ENCODE data around the gene MT1A.

DNA sequence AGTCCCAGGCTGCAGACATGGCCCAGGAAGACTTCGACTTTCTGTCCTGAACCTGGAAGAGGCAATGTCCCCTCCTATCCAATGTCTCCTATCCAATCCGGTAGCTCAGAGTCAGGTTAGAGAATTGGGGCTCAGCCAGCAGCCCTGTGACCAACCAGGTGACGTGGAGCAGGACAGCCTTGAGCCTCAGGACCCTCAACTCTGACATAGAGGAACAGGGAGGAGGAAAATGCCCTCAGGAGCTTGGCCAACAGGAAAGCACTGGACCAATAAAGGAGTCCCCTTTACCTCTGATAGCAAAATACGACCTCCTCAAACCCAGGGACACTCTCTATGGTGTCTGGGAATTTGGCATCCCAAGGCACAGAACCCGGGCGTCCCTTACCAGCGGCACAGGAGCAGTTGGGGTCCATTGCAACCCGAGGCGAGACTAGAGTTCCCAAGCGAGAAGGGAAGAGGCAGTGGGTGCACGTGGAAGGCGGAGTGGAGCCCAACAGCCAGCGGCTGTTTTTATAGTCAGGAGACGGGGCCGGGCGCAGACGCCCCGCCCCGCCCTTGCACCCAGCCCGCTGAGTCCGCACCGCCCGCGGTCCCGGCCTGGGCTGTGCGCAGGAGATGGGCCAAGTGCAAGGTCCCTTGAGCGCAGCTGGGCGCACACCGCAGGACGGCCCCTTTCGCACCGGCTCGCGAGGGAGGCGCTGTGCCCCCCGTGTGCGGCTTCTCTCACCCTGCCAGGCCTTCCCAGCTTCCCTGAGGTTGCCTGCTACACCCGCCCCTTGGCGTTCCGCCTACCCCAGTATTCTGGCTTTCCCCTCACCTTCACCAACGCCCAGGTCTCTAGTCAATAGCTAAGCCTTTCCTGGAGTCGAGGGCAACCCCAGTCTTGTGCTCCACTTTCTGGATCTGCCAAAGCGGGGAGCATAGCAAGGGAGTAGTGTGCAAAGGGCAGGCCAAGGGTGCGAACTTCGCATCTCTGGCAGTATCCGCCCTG is 29.4 kb downstream of the MT1A start, which contains the start of gene MT1G:
- TF ChIP-seq, protein P1, sequence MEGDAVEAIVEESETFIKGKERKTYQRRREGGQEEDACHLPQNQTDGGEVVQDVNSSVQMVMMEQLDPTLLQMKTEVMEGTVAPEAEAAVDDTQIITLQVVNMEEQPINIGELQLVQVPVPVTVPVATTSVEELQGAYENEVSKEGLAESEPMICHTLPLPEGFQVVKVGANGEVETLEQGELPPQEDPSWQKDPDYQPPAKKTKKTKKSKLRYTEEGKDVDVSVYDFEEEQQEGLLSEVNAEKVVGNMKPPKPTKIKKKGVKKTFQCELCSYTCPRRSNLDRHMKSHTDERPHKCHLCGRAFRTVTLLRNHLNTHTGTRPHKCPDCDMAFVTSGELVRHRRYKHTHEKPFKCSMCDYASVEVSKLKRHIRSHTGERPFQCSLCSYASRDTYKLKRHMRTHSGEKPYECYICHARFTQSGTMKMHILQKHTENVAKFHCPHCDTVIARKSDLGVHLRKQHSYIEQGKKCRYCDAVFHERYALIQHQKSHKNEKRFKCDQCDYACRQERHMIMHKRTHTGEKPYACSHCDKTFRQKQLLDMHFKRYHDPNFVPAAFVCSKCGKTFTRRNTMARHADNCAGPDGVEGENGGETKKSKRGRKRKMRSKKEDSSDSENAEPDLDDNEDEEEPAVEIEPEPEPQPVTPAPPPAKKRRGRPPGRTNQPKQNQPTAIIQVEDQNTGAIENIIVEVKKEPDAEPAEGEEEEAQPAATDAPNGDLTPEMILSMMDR (conservative IDR thresholded peaks at IDR 0.05 in 1 of 2, IDR thresholded peaks at IDR 0.05 in 1 of 2; ENCODE audit: extremely low read depth in 1 of 2, insufficient read depth in 1 of 2, low read depth in 1 of 2, low read length in 2 of 2), result no peak
- TF ChIP-seq EZH2 (IDR thresholded peaks at IDR 0.05; ENCODE audit: borderline replicate concordance, low read length), result no peak

Data from mammary epithelial cell (primary cell).